ENCODE measurements around the gene ILKAP. TPM values are rescaled to one million over a fixed set of nuclear protein-coding genes. Genes with fewer than 3 reads are reported as not detected.

The ILKAP gene
- total RNA-seq, 1 experiment from 2014 or later, result 53.4 TPM

GRCh38 chr2:238129166-238130010 is 74.1 kb downstream of the ILKAP start:
- H3K79me2 ChIP-seq (ENCODE audit: insufficient read depth, low read length), result no peaks in the 10 kb centered on the region
- ChIA-PET POLR2A (no interaction called here), RAD21 (ENCODE audit: low non-redundant PET in 1 of 2, low total read pairs in 2 of 2, uncharacterized antibody in 2 of 2, unreplicated experiment in 2 of 2) (no interaction called here), CTCF (no interaction called here)
- H3K27ac ChIP-seq (ENCODE audit: low read depth, low read length), result no peak overlapping the region
- H4K20me1 ChIP-seq (ENCODE audit: insufficient read depth), result no peaks in the 10 kb centered on the region
- no peaks in the 10 kb centered on the region for H3K4me1 ChIP-seq (ENCODE audit: control insufficient read depth in 1 of 2, insufficient read depth in 2 of 2, low read length in 2 of 2)
- H3K4me2 ChIP-seq (ENCODE audit: low read length), result no peak overlapping the region
- no peak overlapping the region for H3K9ac ChIP-seq (ENCODE audit: low read length)
- TF ChIP-seq EZH2phosphoT487 (IDR thresholded peaks at IDR 0.05; ENCODE audit: borderline replicate concordance) (no peak), CBX3 (IDR thresholded peaks at IDR 0.05; ENCODE audit: low read depth) (no peak), REST (IDR thresholded peaks at IDR 0.05; ENCODE audit: low read depth) (no peak), SP1 (IDR thresholded peaks at IDR 0.05; ENCODE audit: low read depth) (no peak), JUND (IDR thresholded peaks at IDR 0.05) (no peak)
- intact Hi-C loops (cut with micrococcal nuclease), result no loop called here
- no peak overlapping the region for H3K4me3 ChIP-seq (replicated peaks in 1 of 2; ENCODE audit: low read depth in 1 of 2, low read length in 2 of 2)
- peaks cover 0 to 10% of the 10 kb centered on the region in 2 experiments; a peak in 1 of 4 replicates for H3K9me3 ChIP-seq (ENCODE audit: control insufficient read depth in 1 of 2, insufficient read depth in 1 of 2, low read depth in 1 of 2, low read length in 2 of 2)
- H3K36me3 ChIP-seq (ENCODE audit: control insufficient read depth in 1 of 2, insufficient read depth in 2 of 2, low read length in 2 of 2), result no peaks in the 10 kb centered on the region
- no peak overlapping the region for H2AFZ ChIP-seq (ENCODE audit: low read depth, low read length, poor library complexity, severe bottlenecking)
- BruUV-seq (replicated peaks), result no TSS peak
- no peaks in the 10 kb centered on the region for H3K9me2 ChIP-seq (ENCODE audit: insufficient read depth)
- no peak for ATAC-seq
- no peaks in the 10 kb centered on the region for H3K27me3 ChIP-seq (ENCODE audit: insufficient read depth, low read length)
- no peak for DNase-seq (ENCODE audit: low read depth, low spot score)
